HepG2 (cell line): ENCODE results near the gene RFTN1.

Experiments
- ARID2 ChIP-seq: sonication (generic); formaldehyde crosslinking; IDR thresholded peaks from 2 replicates; pipeline ENCODE4 v1.8.1; 2022; ENCODE audit warnings: mild to moderate bottlenecking, missing genetic modification reagents, borderline replicate concordance
- EP300 ChIP-seq, 3 experiments: sonication (generic) in 1 of 3; formaldehyde crosslinking in 1 of 3; IDR thresholded peaks; 2 replicates each; pipeline versions ENCODE4 v1.5.1 to v1.6.1; 2011 to 2020; ENCODE audit warnings: low read depth in 2 of 3, low read length in 2 of 3, borderline replicate concordance in 1 of 3, improper control_type of control experiment in 1 of 3, mild to moderate bottlenecking in 1 of 3, missing genetic modification reagents in 1 of 3, moderate library complexity in 1 of 3
- KAT2B ChIP-seq: fragments of 150-350 bp; IDR thresholded peaks from 2 replicates; pipeline ENCODE4 v1.6.1; 2014; ENCODE audit warnings: low read depth, low read length, borderline replicate concordance
- SMARCC2 ChIP-seq: fragments of 450-650 bp; IDR thresholded peaks from 2 replicates; pipeline ENCODE4 v1.6.1; 2017; ENCODE audit warnings: antibody characterized with exemption, mild to moderate bottlenecking
- SP1 ChIP-seq, 2 experiments: fragments of 450-650 bp in 1 of 2; sonication (generic) in 1 of 2; formaldehyde crosslinking in 1 of 2; IDR thresholded peaks; 2 replicates each; pipeline versions ENCODE4 v1.4.0 to v1.6.1; 2016 to 2020; ENCODE audit warnings: missing genetic modification reagents in 1 of 2
- TAF1 ChIP-seq: sonication (generic); formaldehyde crosslinking; IDR thresholded peaks from 2 replicates; pipeline ENCODE4 v1.4.0; 2020; ENCODE audit warnings: missing genetic modification reagents
- ZBTB43 ChIP-seq: sonication (generic); formaldehyde crosslinking; conservative IDR thresholded peaks from 2 replicates; pipeline ENCODE4 v1.4.0; 2020; ENCODE audit warnings: missing genetic modification reagents
- ZBTB7A ChIP-seq: sonication (generic); formaldehyde crosslinking; IDR thresholded peaks from 2 replicates; pipeline ENCODE4 v1.8.0; 2022; ENCODE audit warnings: mild to moderate bottlenecking, missing genetic modification reagents
- ZC3H4 ChIP-seq: sonication (generic); formaldehyde crosslinking; IDR thresholded peaks from 2 replicates; pipeline ENCODE4 v1.4.0; 2020; ENCODE audit warnings: missing genetic modification reagents, borderline replicate concordance
- ZFP36 ChIP-seq: fragments of 150-350 bp; IDR thresholded peaks from 2 replicates; pipeline ENCODE4 v1.6.1; 2018; ENCODE audit warnings: borderline replicate concordance, low read length, low read depth; ENCODE audit not compliant: partially characterized antibody
- ZNF607 ChIP-seq: sonication (generic); formaldehyde crosslinking; IDR thresholded peaks from 2 replicates; pipeline ENCODE4 v1.5.1; 2020; ENCODE audit warnings: missing genetic modification reagents, mild to moderate bottlenecking, borderline replicate concordance
- ZNF7 ChIP-seq: IDR thresholded peaks from 2 replicates; pipeline ENCODE4 v1.6.1; 2016; ENCODE audit warnings: missing biosample characterization, missing genetic modification reagents
- TF ChIP-seq, protein P1 (sequence below): sonication (generic); formaldehyde crosslinking; IDR thresholded peaks from 2 replicates; pipeline ENCODE4 v1.5.0; 2020; ENCODE audit warnings: mild to moderate bottlenecking, missing genetic modification reagents, moderate library complexity
- TF ChIP-seq, protein P2 (sequence below): sonication (generic); formaldehyde crosslinking; conservative IDR thresholded peaks from 2 replicates; pipeline ENCODE4 v1.4.0; 2020; ENCODE audit warnings: missing genetic modification reagents

DNA sequence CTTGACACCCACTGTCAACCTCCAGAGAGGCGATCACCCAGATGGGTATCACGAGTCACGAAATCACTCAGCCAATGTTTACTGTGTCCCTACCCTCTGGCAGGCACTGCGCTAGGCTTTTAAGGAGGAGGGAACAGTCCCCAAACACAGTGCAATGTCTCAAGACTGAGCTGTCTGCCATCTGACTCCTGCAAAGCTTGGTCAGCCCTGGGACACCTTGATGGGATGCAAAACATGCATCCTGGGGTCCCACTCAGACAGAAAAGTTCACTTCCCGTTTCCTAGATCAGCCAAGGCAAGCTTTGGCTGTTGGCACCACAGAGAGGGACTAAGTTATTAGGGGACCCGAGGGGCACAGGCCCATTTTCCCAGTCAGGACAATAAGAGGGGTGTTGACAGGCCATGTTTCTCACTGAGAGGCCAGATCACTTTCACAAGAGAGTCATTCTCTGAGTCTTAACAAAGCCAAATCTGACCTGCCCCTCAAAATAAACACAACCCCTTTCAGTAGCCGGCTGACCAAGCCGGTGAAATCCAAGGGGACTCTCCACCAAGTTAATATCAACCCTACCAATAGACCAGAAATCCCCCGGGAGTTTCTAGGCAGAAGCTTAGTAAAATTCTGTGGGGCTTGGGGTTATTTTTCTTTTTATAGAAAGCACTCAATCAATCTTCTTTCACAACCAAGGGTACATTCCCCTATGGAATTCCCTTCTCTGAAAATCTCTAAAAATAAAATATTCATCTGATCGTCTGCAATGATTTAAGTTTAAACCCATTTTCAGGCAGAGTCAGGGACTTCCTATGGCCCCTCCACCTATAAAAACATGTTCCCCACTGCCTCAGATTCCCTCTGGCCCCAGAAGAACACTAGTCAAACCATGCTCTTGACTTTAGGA is 3.5 kb downstream of the RFTN1 start:
- no peak for TF ChIP-seq SMARCC2
- TF ChIP-seq ZNF7: no peak
- TF ChIP-seq ZBTB7A (CRISPR knock-in tag): no peak
- TF ChIP-seq ZNF607: no peak
- no peak for TF ChIP-seq SP1 (IDR thresholded peaks at IDR 0.05)
- TF ChIP-seq SP1 (CRISPR knock-in tag; IDR thresholded peaks at IDR 0.05): no peak
- no peak for TF ChIP-seq ZC3H4 (CRISPR knock-in tag)
- TF ChIP-seq, protein P1, sequence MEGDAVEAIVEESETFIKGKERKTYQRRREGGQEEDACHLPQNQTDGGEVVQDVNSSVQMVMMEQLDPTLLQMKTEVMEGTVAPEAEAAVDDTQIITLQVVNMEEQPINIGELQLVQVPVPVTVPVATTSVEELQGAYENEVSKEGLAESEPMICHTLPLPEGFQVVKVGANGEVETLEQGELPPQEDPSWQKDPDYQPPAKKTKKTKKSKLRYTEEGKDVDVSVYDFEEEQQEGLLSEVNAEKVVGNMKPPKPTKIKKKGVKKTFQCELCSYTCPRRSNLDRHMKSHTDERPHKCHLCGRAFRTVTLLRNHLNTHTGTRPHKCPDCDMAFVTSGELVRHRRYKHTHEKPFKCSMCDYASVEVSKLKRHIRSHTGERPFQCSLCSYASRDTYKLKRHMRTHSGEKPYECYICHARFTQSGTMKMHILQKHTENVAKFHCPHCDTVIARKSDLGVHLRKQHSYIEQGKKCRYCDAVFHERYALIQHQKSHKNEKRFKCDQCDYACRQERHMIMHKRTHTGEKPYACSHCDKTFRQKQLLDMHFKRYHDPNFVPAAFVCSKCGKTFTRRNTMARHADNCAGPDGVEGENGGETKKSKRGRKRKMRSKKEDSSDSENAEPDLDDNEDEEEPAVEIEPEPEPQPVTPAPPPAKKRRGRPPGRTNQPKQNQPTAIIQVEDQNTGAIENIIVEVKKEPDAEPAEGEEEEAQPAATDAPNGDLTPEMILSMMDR (CRISPR knock-in tag): no peak
- no peak for TF ChIP-seq ZFP36
- TF ChIP-seq EP300 (IDR thresholded peaks at IDR 0.05; ENCODE audit: low read depth in 2 of 2, low read length in 2 of 2): no peak
- no peak for TF ChIP-seq EP300 (CRISPR knock-in tag; IDR thresholded peaks at IDR 0.05; ENCODE audit: borderline replicate concordance)
- no peak for TF ChIP-seq ZBTB43 (CRISPR knock-in tag)
- no peak for TF ChIP-seq TAF1
- TF ChIP-seq ARID2 (CRISPR knock-in tag): no peak
- TF ChIP-seq, protein P2, sequence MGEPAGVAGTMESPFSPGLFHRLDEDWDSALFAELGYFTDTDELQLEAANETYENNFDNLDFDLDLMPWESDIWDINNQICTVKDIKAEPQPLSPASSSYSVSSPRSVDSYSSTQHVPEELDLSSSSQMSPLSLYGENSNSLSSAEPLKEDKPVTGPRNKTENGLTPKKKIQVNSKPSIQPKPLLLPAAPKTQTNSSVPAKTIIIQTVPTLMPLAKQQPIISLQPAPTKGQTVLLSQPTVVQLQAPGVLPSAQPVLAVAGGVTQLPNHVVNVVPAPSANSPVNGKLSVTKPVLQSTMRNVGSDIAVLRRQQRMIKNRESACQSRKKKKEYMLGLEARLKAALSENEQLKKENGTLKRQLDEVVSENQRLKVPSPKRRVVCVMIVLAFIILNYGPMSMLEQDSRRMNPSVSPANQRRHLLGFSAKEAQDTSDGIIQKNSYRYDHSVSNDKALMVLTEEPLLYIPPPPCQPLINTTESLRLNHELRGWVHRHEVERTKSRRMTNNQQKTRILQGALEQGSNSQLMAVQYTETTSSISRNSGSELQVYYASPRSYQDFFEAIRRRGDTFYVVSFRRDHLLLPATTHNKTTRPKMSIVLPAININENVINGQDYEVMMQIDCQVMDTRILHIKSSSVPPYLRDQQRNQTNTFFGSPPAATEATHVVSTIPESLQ (CRISPR knock-in tag): no peak
- TF ChIP-seq KAT2B: no peak
